ENCODE data around the gene TNFRSF8. TPM values are rescaled to one million over a fixed set of nuclear protein-coding genes. Genes with fewer than 3 reads are reported as not detected.

Gene TNFRSF8
- total RNA-seq, 1 donor from 2014 or later: 0.31 TPM

DNA sequence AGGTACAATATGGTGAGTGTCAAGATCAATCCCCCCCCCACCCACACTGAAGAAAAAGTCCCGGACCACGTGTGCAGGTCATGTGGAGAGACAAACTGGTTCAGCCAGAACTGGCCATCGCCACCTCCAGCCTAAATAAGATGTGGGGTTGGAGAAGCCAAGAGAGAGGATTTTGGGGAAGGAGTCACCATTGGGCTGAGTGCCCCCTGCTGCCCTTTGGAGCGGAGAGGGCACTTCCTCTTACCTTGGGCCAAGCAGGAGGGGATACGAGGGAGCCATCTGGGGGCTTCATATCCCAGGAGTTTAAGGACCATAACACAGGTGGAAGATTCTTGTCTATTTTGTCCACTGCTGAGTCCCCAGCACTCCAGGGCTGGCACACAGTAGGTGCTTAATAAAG lies 101.1 kb downstream of the TNFRSF8 start:
- Mint-ChIP-seq H3K4me1 (peaks cover 15% of the 10 kb centered on the region), H3K9me3 (no peaks in the 10 kb centered on the region), H3K27me3 (ENCODE audit: low read depth) (peaks cover 42% of the 10 kb centered on the region), H3K27ac (no peak overlapping the region), H3K4me3 (no peak overlapping the region), H3K36me3 (no peaks in the 10 kb centered on the region)
- TF ChIP-seq, protein P1, sequence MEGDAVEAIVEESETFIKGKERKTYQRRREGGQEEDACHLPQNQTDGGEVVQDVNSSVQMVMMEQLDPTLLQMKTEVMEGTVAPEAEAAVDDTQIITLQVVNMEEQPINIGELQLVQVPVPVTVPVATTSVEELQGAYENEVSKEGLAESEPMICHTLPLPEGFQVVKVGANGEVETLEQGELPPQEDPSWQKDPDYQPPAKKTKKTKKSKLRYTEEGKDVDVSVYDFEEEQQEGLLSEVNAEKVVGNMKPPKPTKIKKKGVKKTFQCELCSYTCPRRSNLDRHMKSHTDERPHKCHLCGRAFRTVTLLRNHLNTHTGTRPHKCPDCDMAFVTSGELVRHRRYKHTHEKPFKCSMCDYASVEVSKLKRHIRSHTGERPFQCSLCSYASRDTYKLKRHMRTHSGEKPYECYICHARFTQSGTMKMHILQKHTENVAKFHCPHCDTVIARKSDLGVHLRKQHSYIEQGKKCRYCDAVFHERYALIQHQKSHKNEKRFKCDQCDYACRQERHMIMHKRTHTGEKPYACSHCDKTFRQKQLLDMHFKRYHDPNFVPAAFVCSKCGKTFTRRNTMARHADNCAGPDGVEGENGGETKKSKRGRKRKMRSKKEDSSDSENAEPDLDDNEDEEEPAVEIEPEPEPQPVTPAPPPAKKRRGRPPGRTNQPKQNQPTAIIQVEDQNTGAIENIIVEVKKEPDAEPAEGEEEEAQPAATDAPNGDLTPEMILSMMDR (IDR thresholded peaks at IDR 0.05; ENCODE audit: unreplicated experiment): no peak
- DNase-seq (ENCODE audit: low spot score in 2 of 2, unreplicated experiment in 2 of 2): no peak

DNA sequence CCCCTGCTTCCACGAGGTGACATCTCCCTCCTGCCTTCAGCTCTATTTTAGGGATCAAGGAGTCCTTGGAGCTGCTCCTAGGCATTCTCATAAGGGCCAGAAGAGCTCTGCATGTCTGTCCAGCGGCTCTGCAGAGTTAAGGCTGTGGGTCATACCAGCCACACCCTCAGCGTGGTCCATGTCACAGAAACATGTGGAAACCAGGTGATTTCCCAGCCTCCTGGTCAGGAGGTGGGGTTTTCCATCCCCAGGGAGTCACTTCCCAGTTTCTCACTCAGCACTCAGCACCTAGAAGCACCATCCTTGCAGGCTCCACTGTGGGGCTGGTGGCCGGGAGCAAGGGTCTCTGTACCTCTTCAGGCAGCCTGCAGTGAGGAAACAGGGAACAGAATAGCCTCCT lies 102.2 kb downstream of the TNFRSF8 start:
- no peak for DNase-seq (ENCODE audit: low spot score in 2 of 2, unreplicated experiment in 2 of 2)
- Mint-ChIP-seq H3K27ac (no peak overlapping the region), H3K36me3 (no peaks in the 10 kb centered on the region), H3K27me3 (ENCODE audit: low read depth) (peaks cover 52% of the 10 kb centered on the region), H3K4me1 (peaks cover 15% of the 10 kb centered on the region), H3K9me3 (no peaks in the 10 kb centered on the region), H3K4me3 (no peak overlapping the region)
- TF ChIP-seq, protein P1 (IDR thresholded peaks at IDR 0.05; ENCODE audit: unreplicated experiment): no peak

DNA sequence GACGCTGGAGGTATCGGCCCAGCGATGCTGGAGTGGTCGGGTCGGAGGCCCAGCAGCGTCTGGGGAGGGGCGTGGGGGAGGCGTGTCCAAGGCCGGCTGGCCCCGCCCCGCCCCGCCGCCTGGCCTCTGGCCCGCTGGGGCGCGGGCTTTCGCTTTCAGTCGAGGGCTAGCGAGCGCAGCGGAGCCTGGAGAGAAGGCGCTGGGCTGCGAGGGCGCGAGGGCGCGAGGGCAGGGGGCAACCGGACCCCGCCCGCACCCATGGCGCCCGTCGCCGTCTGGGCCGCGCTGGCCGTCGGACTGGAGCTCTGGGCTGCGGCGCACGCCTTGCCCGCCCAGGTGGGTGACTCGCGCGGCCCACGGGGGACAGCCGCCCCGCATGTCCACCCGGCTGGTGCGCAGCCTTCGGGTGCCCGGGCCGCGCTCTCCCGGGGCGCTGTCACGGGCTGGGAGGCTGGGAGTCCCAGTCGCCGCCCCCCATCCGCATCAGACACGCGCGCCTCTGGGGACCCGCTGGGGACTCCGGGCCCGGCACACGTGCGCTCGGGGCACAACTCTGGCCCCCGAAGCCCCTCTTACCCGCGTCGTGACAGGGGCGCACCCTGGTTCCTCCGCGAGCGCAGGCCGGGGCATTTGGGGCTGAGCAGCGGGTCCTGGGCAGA lies 103.9 kb downstream of the TNFRSF8 start, which contains the start of gene TNFRSF1B:
Gene TNFRSF1B (plus strand): TSS at position 158 of the 659 bp plus-strand sequence. CDS start 101 bp downstream, at position 259.
- peaks cover 9% of the 10 kb centered on the region for H3K4me1 Mint-ChIP-seq
- no peaks in the 10 kb centered on the region for H3K9me3 Mint-ChIP-seq
- no peaks in the 10 kb centered on the region for H3K36me3 Mint-ChIP-seq
- no peak for DNase-seq (ENCODE audit: low spot score in 2 of 2, unreplicated experiment in 2 of 2)
- TF ChIP-seq, protein P1 (IDR thresholded peaks at IDR 0.05; ENCODE audit: unreplicated experiment): no peak
- H3K27me3 Mint-ChIP-seq (ENCODE audit: low read depth): peaks cover 55% of the 10 kb centered on the region
- H3K27ac Mint-ChIP-seq: no peak within 1 kb of the TSS
- H3K4me3 Mint-ChIP-seq: peak within 1 kb of the TSS; percentile 70

DNA sequence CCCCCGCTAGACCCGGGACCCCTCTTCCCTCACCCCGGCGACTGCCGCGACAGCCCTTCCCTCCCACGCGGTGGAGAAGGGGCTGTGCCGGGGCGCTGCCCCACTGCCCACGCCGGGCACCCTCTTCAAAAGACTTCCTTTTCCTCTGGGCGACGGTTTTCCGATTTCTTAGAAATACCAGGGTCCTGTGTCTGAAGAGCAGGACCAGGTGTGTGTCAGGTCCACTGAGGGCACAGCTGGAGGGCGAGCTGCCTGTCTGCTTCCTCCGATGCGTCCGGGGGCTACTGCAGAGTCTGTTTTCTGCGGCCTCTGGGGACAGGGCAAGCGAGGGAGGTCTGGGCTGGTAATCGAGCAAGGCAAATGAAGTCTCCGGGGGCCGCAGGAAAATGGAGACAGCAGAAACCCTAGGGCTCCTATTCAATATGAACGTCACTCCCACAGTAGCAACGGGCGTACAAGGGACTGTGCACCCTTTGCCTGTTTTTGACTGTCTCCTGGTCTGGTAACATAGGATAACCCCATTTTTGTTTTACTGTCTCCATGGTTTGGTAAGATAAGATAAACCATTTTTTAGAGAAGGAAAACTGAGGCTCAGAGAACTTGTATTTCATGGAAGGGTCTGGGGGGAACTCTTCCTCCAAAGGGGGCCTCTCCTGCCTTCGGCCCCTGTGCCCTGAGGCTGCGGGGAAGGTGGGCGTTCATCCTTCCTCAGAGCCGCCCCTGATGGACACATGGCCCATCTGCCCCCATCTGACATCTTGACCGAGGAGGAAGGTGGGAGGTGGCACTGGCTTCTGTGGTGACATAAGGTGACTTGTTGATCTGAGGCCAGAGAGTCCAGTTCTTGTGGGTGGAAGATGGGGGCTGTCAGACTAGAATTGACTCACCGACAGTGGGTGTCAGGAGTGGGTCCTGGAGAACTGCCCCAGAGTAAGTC lies 104.7 kb downstream of the TNFRSF8 start:
- H3K27me3 Mint-ChIP-seq (ENCODE audit: low read depth): peaks cover 55% of the 10 kb centered on the region
- no peak overlapping the region for H3K27ac Mint-ChIP-seq
- no peaks in the 10 kb centered on the region for H3K36me3 Mint-ChIP-seq
- H3K4me1 Mint-ChIP-seq: peaks cover 9% of the 10 kb centered on the region
- TF ChIP-seq, protein P1 (IDR thresholded peaks at IDR 0.05; ENCODE audit: unreplicated experiment): no peak
- DNase-seq (ENCODE audit: low spot score in 2 of 2, unreplicated experiment in 2 of 2): no peak
- no peaks in the 10 kb centered on the region for H3K9me3 Mint-ChIP-seq
- peak overlapping the region; percentile 70 for H3K4me3 Mint-ChIP-seq

DNA sequence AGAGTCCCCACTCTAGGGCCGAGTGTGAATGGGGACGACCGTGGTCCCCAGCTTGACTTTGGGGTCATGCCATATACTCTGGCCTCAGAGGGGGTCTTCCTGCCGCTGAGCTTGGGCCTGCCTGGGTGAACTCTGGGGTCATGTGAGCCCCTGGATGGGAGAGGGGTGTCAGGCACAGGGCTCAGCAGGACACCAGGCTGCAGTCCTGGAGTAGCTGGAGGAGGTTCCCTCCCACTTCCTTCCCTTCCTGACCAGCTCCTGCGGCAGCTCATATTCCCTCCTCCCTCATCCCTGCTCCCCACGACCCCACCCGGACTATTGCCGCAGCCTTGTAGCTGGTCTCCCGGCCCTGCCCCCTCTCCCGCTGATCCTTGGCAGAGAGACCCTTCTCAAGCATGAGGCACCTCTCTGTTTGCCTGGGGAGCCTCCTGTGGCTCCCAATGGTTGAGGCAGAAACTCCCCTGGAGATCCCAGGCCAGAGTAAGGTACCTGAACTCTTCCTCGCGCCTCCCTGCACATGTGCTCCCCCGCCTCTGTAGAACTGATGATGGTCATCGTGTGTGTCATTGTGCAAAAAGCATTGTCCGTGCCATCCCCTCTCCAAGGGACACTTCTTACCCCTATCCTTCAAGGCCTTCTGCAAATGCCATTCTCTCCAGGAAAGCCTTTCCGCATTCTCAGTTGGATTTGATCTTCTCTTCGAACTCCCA lies 105.5 kb downstream of the TNFRSF8 start:
- Mint-ChIP-seq H3K36me3 (no peaks in the 10 kb centered on the region), H3K9me3 (no peaks in the 10 kb centered on the region)
- TF ChIP-seq, protein P1 (IDR thresholded peaks at IDR 0.05; ENCODE audit: unreplicated experiment): no peak

More for the DNA sequence above, 105.5 kb downstream of the TNFRSF8 start:
- Mint-ChIP-seq H3K27me3 (ENCODE audit: low read depth) (peaks cover 55% of the 10 kb centered on the region), H3K27ac (no peak overlapping the region), H3K4me1 (peaks cover 9% of the 10 kb centered on the region), H3K4me3 (no peak overlapping the region)
- DNase-seq (ENCODE audit: low spot score in 2 of 2, unreplicated experiment in 2 of 2): no peak

All from mesothelial cell of epicardium (in vitro differentiated cells).